ENCODE data around the gene TPPP2. TPM values are rescaled to one million over a fixed set of nuclear protein-coding genes. Genes with fewer than 3 reads are reported as not detected.

The TPPP2 gene
- polyA plus RNA-seq, 4 donors: 0.10 to 0.34 TPM; not detected in 2

DNA sequence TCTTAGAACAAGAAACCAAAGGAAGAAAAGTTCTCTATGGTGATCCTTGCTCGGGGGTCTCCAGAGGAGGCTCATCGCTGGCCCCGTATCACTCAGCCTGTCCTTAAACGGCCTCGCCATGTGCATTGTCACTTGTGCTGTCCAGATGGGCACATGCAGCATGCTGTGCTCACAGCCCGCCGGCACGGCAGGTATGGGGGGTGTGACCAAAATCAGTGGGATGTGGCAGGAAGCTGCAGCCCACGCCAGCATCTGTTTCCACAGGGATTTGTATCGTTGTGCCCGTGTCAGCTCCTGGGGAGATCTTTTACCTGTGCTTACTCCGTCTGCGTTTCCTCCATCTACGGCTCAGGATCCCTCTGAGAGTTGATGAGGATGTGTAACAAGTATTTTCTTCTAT is 33.5 kb upstream of the TPPP2 start:
- H3K36me3 ChIP-seq (ENCODE audit: control insufficient read depth in 3 of 3, insufficient read depth in 2 of 3, low read depth in 1 of 3, low read length in 3 of 3): peaks cover 8 to 41% (median 29%) of the 10 kb centered on the region in 3 donors
- FAIRE-seq: no peak
- no peak overlapping the region for H3K4me3 ChIP-seq (ENCODE audit: low read depth in 1 of 3, low read length in 3 of 3)

GRCh38 chr14:20997115-20997514 is 32.9 kb upstream of the TPPP2 start:
- DNase-seq: peak in 1 of 2 donors; percentile 53
- Histone ChIP-seq H3K27ac (ENCODE audit: low read depth in 1 of 3, low read length in 2 of 3) (peak overlapping the region in 1 of 3 donors; percentile 41), H3K27me3 (ENCODE audit: control insufficient read depth in 3 of 3, insufficient read depth in 3 of 3, low read length in 3 of 3) (no peaks in the 10 kb centered on the region), H3K4me1 (ENCODE audit: control insufficient read depth in 3 of 3, insufficient read depth in 2 of 3, low read depth in 1 of 3, low read length in 2 of 3) (peaks cover 0 to 49% (median 0%) of the 10 kb centered on the region in 3 donors), H3K36me3 (ENCODE audit: control insufficient read depth in 3 of 3, insufficient read depth in 2 of 3, low read depth in 1 of 3, low read length in 3 of 3) (peaks cover 8 to 36% (median 26%) of the 10 kb centered on the region in 3 donors), H3K9me3 (ENCODE audit: control insufficient read depth in 2 of 2, insufficient read depth in 1 of 2, low read depth in 1 of 2, low read length in 1 of 2) (no peaks in the 10 kb centered on the region), H3K4me3 (ENCODE audit: low read depth in 1 of 3, low read length in 3 of 3) (no peak overlapping the region)
- FAIRE-seq: no peak
- 35 to 61% (median 38%) methylated on average over 4 of the region's 4 CpGs for WGBS, 3 donors

More for the DNA sequence above, 33.5 kb upstream of the TPPP2 start:
- Histone ChIP-seq H3K27ac (ENCODE audit: low read depth in 1 of 3, low read length in 2 of 3) (peak overlapping the region in 1 of 3 donors; percentile 41), H3K27me3 (ENCODE audit: control insufficient read depth in 3 of 3, insufficient read depth in 3 of 3, low read length in 3 of 3) (no peaks in the 10 kb centered on the region), H3K9me3 (ENCODE audit: control insufficient read depth in 2 of 2, insufficient read depth in 1 of 2, low read depth in 1 of 2, low read length in 1 of 2) (no peaks in the 10 kb centered on the region), H3K4me1 (ENCODE audit: control insufficient read depth in 3 of 3, insufficient read depth in 2 of 3, low read depth in 1 of 3, low read length in 2 of 3) (peaks cover 0 to 47% (median 0%) of the 10 kb centered on the region in 3 donors)
- WGBS, 3 donors: 87 to 91% (median 87%) methylated on average over 14 of the region's 14 CpGs
- no peak for DNase-seq

DNA sequence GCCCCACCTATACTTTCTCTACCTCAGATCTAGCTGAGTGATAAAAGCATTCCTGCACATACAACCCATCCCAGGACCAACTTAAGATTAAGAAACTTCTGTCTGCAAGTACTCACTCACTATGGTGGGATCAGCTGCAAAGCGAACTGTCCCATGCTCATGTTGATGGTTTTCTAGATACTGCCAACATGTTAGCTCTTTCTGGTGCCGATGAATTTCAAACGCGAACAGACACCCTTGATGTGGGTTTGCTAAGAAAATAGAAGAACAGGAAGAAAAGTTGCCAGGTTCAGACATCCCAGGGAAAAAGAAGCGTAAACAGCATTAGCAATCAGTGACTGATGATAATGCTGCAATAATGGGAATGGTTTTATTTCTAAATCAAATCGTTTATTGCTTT is 32.5 kb upstream of the TPPP2 start:
- WGBS, 3 donors: 63 to 70% (median 68%) methylated on average over 6 of the region's 6 CpGs
- Histone ChIP-seq H3K4me1 (ENCODE audit: control insufficient read depth in 3 of 3, insufficient read depth in 2 of 3, low read depth in 1 of 3, low read length in 2 of 3) (peaks cover 0 to 53% (median 0%) of the 10 kb centered on the region in 3 donors), H3K27me3 (ENCODE audit: control insufficient read depth in 3 of 3, insufficient read depth in 3 of 3, low read length in 3 of 3) (no peaks in the 10 kb centered on the region), H3K9me3 (ENCODE audit: control insufficient read depth in 2 of 2, insufficient read depth in 1 of 2, low read depth in 1 of 2, low read length in 1 of 2) (no peaks in the 10 kb centered on the region), H3K36me3 (ENCODE audit: control insufficient read depth in 3 of 3, insufficient read depth in 2 of 3, low read depth in 1 of 3, low read length in 3 of 3) (peaks cover 8 to 33% (median 25%) of the 10 kb centered on the region in 3 donors), H3K27ac (ENCODE audit: low read depth in 1 of 3, low read length in 2 of 3) (peak overlapping the region in 1 of 3 donors; percentile 41), H3K4me3 (ENCODE audit: low read depth in 1 of 3, low read length in 3 of 3) (no peak overlapping the region)
- FAIRE-seq (no peak), DNase-seq (no peak)

GRCh38 chr14:20998139-20998538 is 31.9 kb upstream of the TPPP2 start:
- Histone ChIP-seq H3K27ac (ENCODE audit: low read depth in 1 of 3, low read length in 2 of 3) (peak overlapping the region in 1 of 3 donors; percentile 7), H3K27me3 (ENCODE audit: control insufficient read depth in 3 of 3, insufficient read depth in 3 of 3, low read length in 3 of 3) (no peaks in the 10 kb centered on the region), H3K4me3 (ENCODE audit: low read depth in 1 of 3, low read length in 3 of 3) (no peak overlapping the region), H3K4me1 (ENCODE audit: control insufficient read depth in 3 of 3, insufficient read depth in 2 of 3, low read depth in 1 of 3, low read length in 2 of 3) (peaks cover 0 to 55% (median 0%) of the 10 kb centered on the region in 3 donors), H3K9me3 (ENCODE audit: control insufficient read depth in 2 of 2, insufficient read depth in 1 of 2, low read depth in 1 of 2, low read length in 1 of 2) (no peaks in the 10 kb centered on the region), H3K36me3 (ENCODE audit: control insufficient read depth in 3 of 3, insufficient read depth in 2 of 3, low read depth in 1 of 3, low read length in 3 of 3) (peaks cover 6 to 28% (median 23%) of the 10 kb centered on the region in 3 donors)
- WGBS, 3 donors: 53 to 63% (median 55%) methylated on average over 3 of the region's 3 CpGs
- DNase-seq (peak in 1 of 2 donors; percentile 66), FAIRE-seq (no peak)

DNA sequence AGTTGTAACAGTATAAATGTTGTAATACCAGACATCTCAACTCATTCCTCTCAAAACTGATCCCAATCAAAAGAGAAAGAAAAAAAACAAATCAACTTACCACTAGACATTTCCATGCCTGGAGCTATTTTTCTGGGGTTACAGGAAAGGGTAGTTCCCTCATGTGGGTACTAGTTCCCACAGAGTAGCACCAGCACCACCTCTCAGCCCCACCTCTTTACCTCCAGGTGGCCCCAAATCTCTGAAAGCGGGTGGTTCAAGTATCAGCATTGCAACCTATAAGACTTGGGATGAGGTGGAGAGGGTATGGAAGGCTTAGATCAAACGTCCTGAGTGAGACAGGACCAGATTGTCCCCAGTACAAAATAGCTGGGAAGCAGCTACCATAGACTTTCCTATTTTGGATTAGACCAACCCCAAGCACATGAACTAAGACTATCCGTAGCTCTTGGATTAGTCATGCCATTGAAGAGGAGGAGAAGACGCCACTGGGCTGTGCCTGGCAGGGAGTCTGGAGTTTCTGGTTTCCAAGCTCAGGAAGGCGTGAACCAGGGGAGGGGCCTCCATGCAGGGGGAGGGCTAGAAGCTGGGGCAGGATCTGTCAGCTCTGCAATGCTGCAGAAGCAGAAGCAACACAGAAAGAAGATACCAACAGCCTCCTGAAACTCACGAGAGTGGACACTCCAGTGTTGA is 31.2 kb upstream of the TPPP2 start, which contains the start of gene SLC39A2:
SLC39A2 (plus strand) TSS at position 620 of the 693 bp plus-strand sequence. CDS start 154 bp downstream, outside the sequence.
- peak in 1 of 2 donors; percentile 46 for DNase-seq

DNA sequence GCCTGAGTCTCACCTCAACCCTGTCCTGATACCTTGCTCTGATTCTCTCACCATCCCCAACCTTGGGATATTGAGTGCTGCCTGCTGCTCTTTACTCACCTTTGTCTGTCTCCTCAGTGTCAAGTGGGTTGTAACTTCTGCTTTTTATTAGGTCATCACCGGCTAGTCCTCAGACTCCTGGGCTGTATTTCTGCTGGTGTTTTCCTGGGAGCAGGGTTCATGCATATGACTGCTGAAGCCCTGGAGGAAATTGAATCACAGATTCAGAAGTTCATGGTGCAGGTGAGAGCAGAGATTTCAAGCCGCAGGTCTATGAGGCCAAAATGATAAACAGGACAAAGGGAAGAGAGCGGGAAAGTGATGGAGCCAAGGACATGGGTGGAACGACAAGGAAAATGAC is 30.4 kb upstream of the TPPP2 start:
- whole genome bisulfite sequencing, 3 donors: 47 to 69% (median 59%) methylated on average over 4 of the region's 4 CpGs
- no peaks in the 10 kb centered on the region for H3K9me3 ChIP-seq (ENCODE audit: control insufficient read depth in 2 of 2, insufficient read depth in 1 of 2, low read depth in 1 of 2, low read length in 1 of 2)
- peaks cover 2 to 21% (median 16%) of the 10 kb centered on the region in 3 donors for H3K36me3 ChIP-seq (ENCODE audit: control insufficient read depth in 3 of 3, insufficient read depth in 2 of 3, low read depth in 1 of 3, low read length in 3 of 3)
- H3K4me1 ChIP-seq (ENCODE audit: control insufficient read depth in 3 of 3, insufficient read depth in 2 of 3, low read depth in 1 of 3, low read length in 2 of 3): peaks cover 0 to 55% (median 0%) of the 10 kb centered on the region in 3 donors
- FAIRE-seq: no peak
- H3K27ac ChIP-seq (ENCODE audit: low read depth in 1 of 3, low read length in 2 of 3): peak overlapping the region in 1 of 3 donors; percentile 29
- H3K27me3 ChIP-seq (ENCODE audit: control insufficient read depth in 3 of 3, insufficient read depth in 3 of 3, low read length in 3 of 3): no peaks in the 10 kb centered on the region
- peak in 1 of 2 donors; percentile 68 for DNase-seq
- H3K4me3 ChIP-seq (ENCODE audit: low read depth in 1 of 3, low read length in 3 of 3): no peak overlapping the region

More for the DNA sequence above, 31.2 kb upstream of the TPPP2 start, which contains the start of gene SLC39A2:
- Histone ChIP-seq H3K4me3 (ENCODE audit: low read depth in 1 of 3, low read length in 3 of 3) (no peak within 1 kb of the TSS), H3K36me3 (ENCODE audit: control insufficient read depth in 3 of 3, insufficient read depth in 2 of 3, low read depth in 1 of 3, low read length in 3 of 3) (peaks cover 5 to 25% (median 22%) of the 10 kb centered on the region in 3 donors), H3K9me3 (ENCODE audit: control insufficient read depth in 2 of 2, insufficient read depth in 1 of 2, low read depth in 1 of 2, low read length in 1 of 2) (no peaks in the 10 kb centered on the region), H3K27me3 (ENCODE audit: control insufficient read depth in 3 of 3, insufficient read depth in 3 of 3, low read length in 3 of 3) (no peaks in the 10 kb centered on the region), H3K4me1 (ENCODE audit: control insufficient read depth in 3 of 3, insufficient read depth in 2 of 3, low read depth in 1 of 3, low read length in 2 of 3) (peaks cover 0 to 55% (median 0%) of the 10 kb centered on the region in 3 donors), H3K27ac (ENCODE audit: low read depth in 1 of 3, low read length in 2 of 3) (peak within 1 kb of the TSS in 1 of 3 donors; percentile 29)
- WGBS, 3 donors: 38 to 44% (median 40%) methylated on average over 6 of the region's 6 CpGs
- no peak for FAIRE-seq

DNA sequence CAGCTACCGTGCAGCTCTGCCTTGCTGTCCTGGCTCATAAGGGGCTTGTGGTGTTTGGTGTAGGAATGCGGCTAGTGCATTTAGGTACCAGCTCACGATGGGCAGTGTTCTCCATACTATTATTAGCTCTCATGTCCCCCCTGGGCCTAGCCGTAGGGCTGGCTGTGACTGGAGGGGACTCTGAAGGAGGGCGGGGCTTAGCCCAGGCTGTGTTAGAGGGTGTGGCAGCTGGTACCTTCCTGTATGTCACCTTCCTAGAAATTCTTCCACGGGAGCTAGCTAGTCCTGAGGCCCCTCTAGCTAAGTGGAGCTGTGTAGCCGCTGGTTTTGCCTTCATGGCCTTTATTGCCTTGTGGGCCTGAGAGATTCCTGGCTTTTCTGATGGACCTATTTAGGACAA is 28.8 kb upstream of the TPPP2 start:
- H3K9me3 ChIP-seq (ENCODE audit: control insufficient read depth in 2 of 2, insufficient read depth in 1 of 2, low read depth in 1 of 2, low read length in 1 of 2): no peaks in the 10 kb centered on the region
- no peak for FAIRE-seq
- H3K36me3 ChIP-seq (ENCODE audit: control insufficient read depth in 3 of 3, insufficient read depth in 2 of 3, low read depth in 1 of 3, low read length in 3 of 3): peaks cover 2 to 7% (median 4%) of the 10 kb centered on the region in 3 donors
- no peak for DNase-seq
- no peaks in the 10 kb centered on the region for H3K27me3 ChIP-seq (ENCODE audit: control insufficient read depth in 3 of 3, insufficient read depth in 3 of 3, low read length in 3 of 3)
- H3K27ac ChIP-seq (ENCODE audit: low read depth in 1 of 3, low read length in 2 of 3): no peak overlapping the region
- H3K4me1 ChIP-seq (ENCODE audit: control insufficient read depth in 3 of 3, insufficient read depth in 2 of 3, low read depth in 1 of 3, low read length in 2 of 3): peaks cover 0 to 43% (median 0%) of the 10 kb centered on the region in 3 donors
- 70 to 74% (median 73%) methylated on average over 7 of the region's 7 CpGs for WGBS, 3 donors
- H3K4me3 ChIP-seq (ENCODE audit: low read depth in 1 of 3, low read length in 3 of 3): no peak overlapping the region

DNA sequence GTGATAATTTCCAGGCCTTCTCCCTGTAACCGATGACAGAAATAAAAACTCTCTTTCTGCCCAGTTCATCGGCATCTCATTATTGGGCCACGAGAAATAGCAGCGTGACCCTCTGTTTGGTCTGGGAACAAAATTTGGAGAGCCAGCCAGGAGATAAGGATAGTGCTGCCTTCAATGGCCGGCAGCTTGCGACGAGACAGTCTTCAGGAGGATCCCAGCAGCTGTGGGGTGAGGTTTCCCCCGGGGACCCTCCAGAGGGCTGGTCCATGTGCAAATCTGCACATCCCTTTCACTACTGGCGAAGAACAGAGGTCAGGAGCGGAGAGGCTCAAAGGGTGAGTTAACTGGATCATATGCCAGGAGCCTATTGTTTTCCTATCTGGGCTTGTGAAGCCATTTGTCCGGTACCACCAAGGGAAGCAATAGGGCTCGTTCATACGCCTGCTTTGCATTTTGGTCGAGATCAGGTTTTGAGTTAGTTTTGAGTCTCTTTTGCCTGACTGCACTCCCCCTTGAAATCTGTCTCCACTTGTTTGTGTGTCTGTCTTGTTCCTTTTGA is 26.1 kb upstream of the TPPP2 start:
- Histone ChIP-seq H3K36me3 (ENCODE audit: control insufficient read depth in 3 of 3, insufficient read depth in 2 of 3, low read depth in 1 of 3, low read length in 3 of 3) (no peaks in the 10 kb centered on the region), H3K4me1 (ENCODE audit: control insufficient read depth in 3 of 3, insufficient read depth in 2 of 3, low read depth in 1 of 3, low read length in 2 of 3) (peaks cover 0 to 25% (median 0%) of the 10 kb centered on the region in 3 donors), H3K4me3 (ENCODE audit: low read depth in 1 of 3, low read length in 3 of 3) (no peak overlapping the region), H3K27me3 (ENCODE audit: control insufficient read depth in 3 of 3, insufficient read depth in 3 of 3, low read length in 3 of 3) (no peaks in the 10 kb centered on the region), H3K27ac (ENCODE audit: low read depth in 1 of 3, low read length in 2 of 3) (no peak overlapping the region), H3K9me3 (ENCODE audit: control insufficient read depth in 2 of 2, insufficient read depth in 1 of 2, low read depth in 1 of 2, low read length in 1 of 2) (no peaks in the 10 kb centered on the region)
- WGBS, 3 donors: 86 to 95% (median 87%) methylated on average over 14 of the region's 14 CpGs
- FAIRE-seq: no peak
- no peak for DNase-seq
